Natural killer cell (primary cell): ENCODE data around the gene EIF4H. TPM values are rescaled to one million over a fixed set of nuclear protein-coding genes. Genes with fewer than 3 reads are reported as not detected.

ENCODE experiments used
- ATAC-seq, 3 donors: fragments of 150-1000 bp in 2 of 3; fragments of 200-7000 bp in 1 of 3; cut with Tn5 transposase; 1 replicate in 1 of 3; 2 replicates in 2 of 3; pipeline ENCODE4 v1.10.0; 2021; ENCODE audit warnings: mild to moderate bottlenecking in 2 of 3, moderate library complexity in 2 of 3
- DNase-seq, 2 donors: peaks; one replicate each; pipeline versions ENCODE4 v3.0.0 to v3.0.0-alpha.2; 2013 to 2021; ENCODE audit warnings: mixed read lengths in 1 of 2
- H3K27ac ChIP-seq: one replicate; pipeline ENCODE4 v1.5.1; 2013; ENCODE audit warnings: mild to moderate bottlenecking, low read length
- H3K27me3 ChIP-seq: one replicate; pipeline ENCODE4 v1.6.1; 2013; ENCODE audit warnings: low read length; ENCODE audit not compliant: control insufficient read depth, insufficient read depth
- H3K36me3 ChIP-seq: one replicate; pipeline ENCODE4 v1.6.1; 2013; ENCODE audit warnings: low read length; ENCODE audit not compliant: control insufficient read depth, insufficient read depth
- H3K4me1 ChIP-seq: one replicate; pipeline ENCODE4 v1.6.1; 2013; ENCODE audit warnings: low read length; ENCODE audit not compliant: control insufficient read depth, insufficient read depth
- H3K4me3 ChIP-seq: one replicate; pipeline ENCODE4 v1.5.1; 2013; ENCODE audit warnings: low read length
- H3K9me3 ChIP-seq: one replicate; pipeline ENCODE4 v1.6.1; 2013; ENCODE audit warnings: low read length; ENCODE audit not compliant: control insufficient read depth, insufficient read depth
- H3K27ac Mint-ChIP-seq, 2 donors: one replicate each; pipeline ENCODE4 v1.8.0; 2022; ENCODE audit warnings: mild to moderate bottlenecking in 2 of 2, mixed read lengths in 2 of 2, moderate library complexity in 1 of 2
- H3K27me3 Mint-ChIP-seq, 2 donors: one replicate each; pipeline ENCODE4 v1.8.0; 2022; ENCODE audit warnings: low read depth in 2 of 2, mixed read lengths in 2 of 2
- H3K36me3 Mint-ChIP-seq: one replicate; pipeline ENCODE4 v1.8.0; 2022; ENCODE audit warnings: mixed read lengths
- H3K4me1 Mint-ChIP-seq, 2 donors: one replicate each; pipeline ENCODE4 v1.8.0; 2022; ENCODE audit warnings: mixed read lengths in 2 of 2
- H3K4me3 Mint-ChIP-seq: one replicate; pipeline ENCODE4 v1.8.0; 2022; ENCODE audit warnings: mild to moderate bottlenecking, moderate library complexity, mixed read lengths
- H3K9me3 Mint-ChIP-seq, 2 donors: one replicate each; pipeline ENCODE4 v1.8.0; 2022; ENCODE audit warnings: mixed read lengths in 2 of 2
- CTCF ChIP-seq: fragments of 200-600 bp; IDR thresholded peaks from one replicate; pipeline ENCODE4 v1.8.0; 2022; ENCODE audit warnings: antibody characterized with exemption
- WGBS: methylation state at CpG from one replicate; pipeline ENCODE4 v1.1.7; 2013; ENCODE audit warnings: missing lambda C conversion rate; ENCODE audit not compliant: insufficient coverage; 5-methylcytosine and 5-hydroxymethylcytosine counted together
- intact Hi-C: fragments of 100-400 bp; cut with micrococcal nuclease; formaldehyde crosslinking; loops from one replicate; pipeline ENCODE4 v1.14.2; 2022
- total RNA-seq, 4 donors: library from RNA; stranded (reverse); fragments of 120-200 nt in 1 of 4; gene quantifications; one replicate each; pipeline versions ENCODE4 v1.2.3 to v1.2.4, GENCODE V29; 2013 to 2022

Gene EIF4H
- total RNA-seq, 3 donors from 2014 or later (not counting 1 experiment from before 2014, with no cell fraction given) = 286 to 294 (median 294) TPM

GRCh38 chr7:74230446-74231231, 56.5 kb downstream of the EIF4H start:
- no peak overlapping the region for H3K4me3 ChIP-seq
- H3K4me1 ChIP-seq = peaks cover 62% of the 10 kb centered on the region
- H3K27ac Mint-ChIP-seq = peak overlapping the region; percentile 97
- H3K27me3 Mint-ChIP-seq = no peaks in the 10 kb centered on the region
- 75% methylated on average over 13 of the region's 15 CpGs for WGBS
- peak overlapping the region; percentile 79 for H3K4me3 Mint-ChIP-seq
- H3K4me1 Mint-ChIP-seq = peaks cover 28 to 44% of the 10 kb centered on the region in 2 donors
- H3K27me3 ChIP-seq = no peaks in the 10 kb centered on the region
- H3K9me3 Mint-ChIP-seq = no peaks in the 10 kb centered on the region
- no peaks in the 10 kb centered on the region for H3K36me3 Mint-ChIP-seq
- H3K27ac ChIP-seq = peak overlapping the region; percentile 94
- intact Hi-C loops = loop anchor here (2.0 kb wide), 1 partner anchor 20 kb away; the partner anchor contains the start of gene LAT2
- no peak for DNase-seq
- no peaks in the 10 kb centered on the region for H3K9me3 ChIP-seq
- no peak for ATAC-seq
- H3K36me3 ChIP-seq = peaks cover 28% of the 10 kb centered on the region
- TF ChIP-seq CTCF = no peak

GRCh38 chr7:74231232-74231590, 57.1 kb downstream of the EIF4H start:
- Histone ChIP-seq H3K27me3 (no peaks in the 10 kb centered on the region), H3K9me3 (no peaks in the 10 kb centered on the region), H3K27ac (peak overlapping the region; percentile 94), H3K4me3 (no peak overlapping the region), H3K4me1 (peaks cover 62% of the 10 kb centered on the region), H3K36me3 (peaks cover 30% of the 10 kb centered on the region)
- Mint-ChIP-seq H3K9me3 (no peaks in the 10 kb centered on the region), H3K4me1 (peaks cover 25 to 44% of the 10 kb centered on the region in 2 donors), H3K36me3 (no peaks in the 10 kb centered on the region), H3K27ac (peak overlapping the region; percentile 97), H3K4me3 (peak overlapping the region; percentile 79), H3K27me3 (no peaks in the 10 kb centered on the region)
- ATAC-seq = peak; percentile 84 to 87 (median 86)
- intact Hi-C loops = loop anchor here (2.0 kb wide), 1 partner anchor 20 kb away; the partner anchor contains the start of gene LAT2
- peak; percentile 47 to 57 for DNase-seq
- TF ChIP-seq CTCF = no peak
- WGBS = 21% methylated on average over 12 of the region's 12 CpGs

GRCh38 chr7:74233655-74234285, 59.6 kb downstream of the EIF4H start:
- ATAC-seq (no peak), DNase-seq (no peak)
- Histone ChIP-seq H3K36me3 (peaks cover 46% of the 10 kb centered on the region), H3K27me3 (no peaks in the 10 kb centered on the region), H3K27ac (no peak overlapping the region), H3K4me3 (no peak overlapping the region), H3K9me3 (no peaks in the 10 kb centered on the region), H3K4me1 (peaks cover 51% of the 10 kb centered on the region)
- Mint-ChIP-seq H3K27me3 (no peaks in the 10 kb centered on the region), H3K27ac (no peak overlapping the region), H3K4me1 (peaks cover 19 to 35% of the 10 kb centered on the region in 2 donors), H3K4me3 (no peak overlapping the region), H3K36me3 (no peaks in the 10 kb centered on the region), H3K9me3 (no peaks in the 10 kb centered on the region)
- TF ChIP-seq CTCF = no peak
- WGBS = 96% methylated on average over 13 of the region's 13 CpGs
- intact Hi-C loops = no loop called here
